HG03108 (cell line): ENCODE data around the gene CPT1C.

ENCODE experiments used
- ATAC-seq: cut with Tn5 transposase; IDR thresholded peaks from one replicate; pipeline ENCODE4 v1.9.1; 2021; ENCODE audit warnings: moderate library complexity; ENCODE audit not compliant: unreplicated experiment

Gene CPT1C

DNA sequence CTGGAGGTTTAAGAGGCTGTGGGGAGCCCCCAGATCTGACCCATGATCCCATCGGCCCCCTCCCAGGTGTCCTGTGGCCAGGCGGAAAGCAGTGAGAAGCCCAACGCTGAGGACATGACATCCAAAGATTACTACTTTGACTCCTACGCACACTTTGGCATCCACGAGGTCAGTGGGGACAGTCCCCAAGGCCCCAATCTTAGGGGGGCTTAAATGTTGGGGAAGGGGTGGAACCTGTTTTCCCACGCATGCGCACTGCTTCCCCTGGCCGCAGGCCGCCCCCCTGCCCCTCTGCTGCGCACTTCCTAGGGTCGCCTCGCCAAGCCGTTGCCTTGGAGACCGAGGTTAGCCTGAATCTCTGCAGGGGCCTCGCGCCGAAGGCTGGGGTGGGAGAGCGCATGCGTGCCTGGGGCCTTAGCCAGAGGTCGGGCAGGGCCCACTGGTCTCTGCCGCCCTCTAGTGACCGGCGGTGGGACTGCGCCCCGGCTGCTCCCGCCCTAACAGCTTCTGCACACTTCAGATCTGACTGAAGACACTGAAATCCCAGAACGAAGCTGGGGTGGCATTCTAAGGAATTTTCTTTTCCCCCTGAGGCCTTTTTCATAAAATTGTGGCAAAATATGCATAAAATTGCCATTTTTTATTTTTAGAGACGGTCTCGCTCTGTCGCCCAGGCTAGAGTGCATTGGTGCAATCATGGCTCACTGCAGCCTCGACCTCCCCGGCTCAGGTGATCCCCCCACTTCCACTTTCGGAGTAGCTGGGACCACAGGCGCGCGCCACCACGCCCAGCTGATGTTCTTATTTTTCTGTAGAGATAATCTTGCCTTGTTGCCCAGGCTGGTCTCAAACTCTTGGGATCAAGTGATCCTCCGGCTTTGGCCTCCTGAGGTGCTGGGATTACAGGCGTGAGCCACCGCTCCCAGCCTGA, 10.2 kb upstream of the CPT1C start:
- ATAC-seq = no peak

DNA sequence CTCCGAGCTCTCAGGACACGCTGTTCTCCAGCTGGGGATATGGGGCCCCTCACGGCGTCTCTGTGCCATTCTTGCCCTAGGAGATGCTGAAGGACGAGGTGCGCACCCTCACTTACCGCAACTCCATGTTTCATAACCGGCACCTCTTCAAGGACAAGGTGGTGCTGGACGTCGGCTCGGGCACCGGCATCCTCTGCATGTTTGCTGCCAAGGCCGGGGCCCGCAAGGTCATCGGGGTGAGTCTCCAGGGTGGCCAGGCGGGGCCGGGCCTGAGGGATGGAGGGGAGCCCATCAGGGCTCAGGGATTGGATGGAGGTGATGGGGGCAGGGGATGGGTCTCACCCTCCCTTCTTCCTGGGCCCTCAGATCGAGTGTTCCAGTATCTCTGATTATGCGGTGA, 9.1 kb upstream of the CPT1C start:
- ATAC-seq = no peak

DNA sequence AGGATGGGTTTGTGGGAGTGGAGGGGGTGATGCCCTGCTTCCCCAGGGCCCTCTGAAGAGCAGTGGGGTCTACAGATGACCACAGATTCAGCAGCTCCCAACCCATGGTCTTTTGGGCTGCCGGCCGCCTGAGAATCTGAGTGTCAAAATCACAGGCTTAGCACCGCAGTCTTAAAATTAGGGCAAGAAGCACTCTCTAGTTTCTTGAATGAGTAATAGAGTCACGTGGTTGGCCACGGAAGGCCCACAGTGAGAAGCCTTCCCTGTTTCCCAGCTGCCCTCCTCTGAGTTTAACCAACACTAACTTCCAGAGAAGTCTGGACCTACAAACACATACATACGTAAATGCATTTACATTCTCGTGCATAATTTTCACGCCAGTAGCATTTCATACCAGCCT, 8.6 kb upstream of the CPT1C start:
- ATAC-seq = no peak

DNA sequence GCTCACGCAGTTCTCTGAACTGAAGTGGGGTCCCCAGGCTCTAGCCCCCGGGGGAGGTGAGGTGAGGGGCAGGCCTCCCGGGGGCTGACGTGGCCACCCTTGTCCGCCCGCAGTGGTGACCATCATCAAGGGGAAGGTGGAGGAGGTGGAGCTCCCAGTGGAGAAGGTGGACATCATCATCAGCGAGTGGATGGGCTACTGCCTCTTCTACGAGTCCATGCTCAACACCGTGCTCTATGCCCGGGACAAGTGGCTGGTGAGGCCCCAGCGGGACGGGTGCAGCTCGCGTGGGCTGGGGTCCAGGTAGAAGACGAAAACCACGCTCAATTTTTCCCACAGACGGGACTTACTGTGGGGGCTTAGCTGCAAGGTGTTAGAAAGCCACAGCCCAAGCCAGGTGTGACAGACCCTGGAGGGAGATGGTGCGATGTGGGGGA, 7.1 kb upstream of the CPT1C start:
- ATAC-seq = no peak

DNA sequence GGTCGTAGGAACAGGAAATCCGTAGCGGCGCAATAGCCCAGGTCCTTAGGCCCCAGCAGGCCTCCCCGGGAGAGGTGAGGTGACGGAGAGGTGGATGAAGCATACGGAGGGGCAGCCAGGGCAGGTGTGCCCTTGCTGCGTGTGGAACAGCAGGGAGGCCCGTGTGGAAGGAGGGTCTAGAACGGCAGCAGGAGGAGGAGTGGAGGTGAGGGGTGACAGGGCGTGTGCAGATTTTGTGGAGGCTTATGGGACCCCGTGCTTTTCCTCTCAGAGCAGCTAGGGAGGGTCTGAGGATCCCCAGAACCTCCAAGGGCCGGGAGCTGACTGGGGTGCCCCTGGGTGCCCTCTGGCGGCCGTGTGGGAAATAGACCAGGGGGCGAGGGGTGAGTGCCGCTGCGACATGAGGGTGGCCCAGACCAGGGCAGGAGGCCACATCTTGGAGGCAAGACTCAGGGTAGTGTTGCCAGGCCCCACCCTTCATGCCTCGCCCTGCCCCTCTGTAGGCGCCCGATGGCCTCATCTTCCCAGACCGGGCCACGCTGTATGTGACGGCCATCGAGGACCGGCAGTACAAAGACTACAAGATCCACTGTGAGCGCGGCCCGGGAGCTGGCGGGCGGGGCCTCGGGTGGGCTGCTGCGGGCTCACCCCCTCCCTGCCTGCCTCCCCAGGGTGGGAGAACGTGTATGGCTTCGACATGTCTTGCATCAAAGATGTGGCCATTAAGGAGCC, 6.5 kb upstream of the CPT1C start:
- no peak for ATAC-seq

DNA sequence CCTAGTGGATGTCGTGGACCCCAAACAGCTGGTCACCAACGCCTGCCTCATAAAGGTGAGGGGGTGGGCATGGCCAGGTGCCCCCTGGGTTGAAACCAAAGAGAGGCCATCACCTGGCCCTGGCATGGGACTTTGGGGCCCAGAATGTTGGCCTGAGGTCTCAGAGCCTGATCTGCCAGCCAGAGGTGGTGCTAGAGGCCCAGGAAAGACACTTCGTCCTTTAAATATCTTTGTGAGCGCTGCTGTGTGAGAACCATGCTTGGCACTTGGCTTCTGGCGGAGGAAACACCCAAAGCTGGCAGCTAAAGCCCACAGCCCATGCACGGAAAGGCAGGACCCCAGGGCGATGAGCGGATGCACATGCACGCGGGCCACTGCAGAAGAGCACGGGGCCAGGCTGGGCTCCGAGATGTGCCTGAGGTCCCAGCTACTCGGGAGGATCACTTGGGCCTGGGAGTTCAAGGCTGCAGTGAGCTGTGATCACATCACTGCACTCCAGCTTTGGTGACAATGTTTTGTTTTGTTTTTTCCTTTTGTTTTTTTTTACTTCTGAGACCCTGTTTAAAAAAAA, 5.8 kb upstream of the CPT1C start:
- ATAC-seq = no peak

DNA sequence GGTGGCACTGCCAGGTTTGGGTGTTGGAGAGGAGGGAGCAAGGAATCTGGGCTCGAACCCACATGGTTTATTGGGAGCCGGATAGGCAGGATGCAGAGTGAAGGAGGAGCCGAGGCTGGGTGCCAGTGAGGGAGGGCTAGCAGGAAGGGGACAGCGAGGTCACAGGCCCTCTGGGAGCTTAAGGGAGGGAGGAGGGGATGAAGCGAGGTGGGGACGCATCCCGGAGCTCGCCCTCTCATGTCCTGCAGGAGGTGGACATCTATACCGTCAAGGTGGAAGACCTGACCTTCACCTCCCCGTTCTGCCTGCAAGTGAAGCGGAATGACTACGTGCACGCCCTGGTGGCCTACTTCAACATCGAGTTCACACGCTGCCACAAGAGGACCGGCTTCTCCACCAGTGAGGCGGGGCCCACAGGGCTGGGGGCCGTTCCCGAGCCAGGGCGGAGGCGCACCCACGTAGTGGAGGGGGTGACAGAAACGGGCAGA, 5.0 kb upstream of the CPT1C start:
- no peak for ATAC-seq

DNA sequence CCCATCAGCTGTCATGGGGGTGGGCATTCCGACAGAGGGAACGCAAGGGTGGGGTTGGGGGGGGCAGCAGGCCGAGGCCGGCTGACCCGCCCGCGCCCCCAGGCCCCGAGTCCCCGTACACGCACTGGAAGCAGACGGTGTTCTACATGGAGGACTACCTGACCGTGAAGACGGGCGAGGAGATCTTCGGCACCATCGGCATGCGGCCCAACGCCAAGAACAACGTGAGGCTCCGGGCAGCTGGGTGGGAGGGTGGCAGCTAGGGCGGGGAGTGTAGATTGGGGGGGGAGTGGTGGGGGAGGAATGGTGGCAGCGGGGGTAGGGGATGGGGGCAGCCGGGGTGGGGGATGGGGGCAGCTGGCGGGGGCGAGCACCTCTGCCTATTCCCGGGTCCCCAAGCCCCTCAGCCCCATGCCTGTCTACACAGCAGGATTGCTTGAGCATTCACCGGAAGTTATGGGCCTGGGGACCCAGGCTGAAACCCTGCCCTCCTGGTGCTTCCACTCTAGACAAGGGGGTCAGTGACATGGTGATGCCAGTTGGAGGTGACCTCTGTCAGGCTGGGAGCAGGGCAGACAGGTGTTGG, 4.3 kb upstream of the CPT1C start:
- ATAC-seq = no peak

DNA sequence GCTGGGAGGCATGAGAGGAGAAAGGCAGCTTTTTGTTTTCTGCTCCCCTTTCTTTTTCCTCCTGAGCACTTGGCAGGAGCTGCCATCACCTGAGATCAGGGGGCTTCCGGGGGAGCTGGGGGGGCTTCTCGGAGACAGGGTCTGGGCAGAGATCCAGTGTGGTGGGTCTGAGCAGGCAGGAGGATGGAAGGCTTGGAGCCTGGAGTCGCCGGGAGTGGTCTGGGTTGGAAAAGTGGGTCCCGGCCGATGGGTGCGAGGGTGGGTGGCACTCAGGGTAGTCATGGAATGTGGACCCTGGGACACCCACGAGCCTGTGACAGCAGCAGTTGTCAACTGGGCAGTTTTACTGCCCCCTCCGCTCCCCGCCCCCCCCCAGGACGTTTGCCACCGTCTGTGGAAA, 3.8 kb upstream of the CPT1C start:
- no peak for ATAC-seq

DNA sequence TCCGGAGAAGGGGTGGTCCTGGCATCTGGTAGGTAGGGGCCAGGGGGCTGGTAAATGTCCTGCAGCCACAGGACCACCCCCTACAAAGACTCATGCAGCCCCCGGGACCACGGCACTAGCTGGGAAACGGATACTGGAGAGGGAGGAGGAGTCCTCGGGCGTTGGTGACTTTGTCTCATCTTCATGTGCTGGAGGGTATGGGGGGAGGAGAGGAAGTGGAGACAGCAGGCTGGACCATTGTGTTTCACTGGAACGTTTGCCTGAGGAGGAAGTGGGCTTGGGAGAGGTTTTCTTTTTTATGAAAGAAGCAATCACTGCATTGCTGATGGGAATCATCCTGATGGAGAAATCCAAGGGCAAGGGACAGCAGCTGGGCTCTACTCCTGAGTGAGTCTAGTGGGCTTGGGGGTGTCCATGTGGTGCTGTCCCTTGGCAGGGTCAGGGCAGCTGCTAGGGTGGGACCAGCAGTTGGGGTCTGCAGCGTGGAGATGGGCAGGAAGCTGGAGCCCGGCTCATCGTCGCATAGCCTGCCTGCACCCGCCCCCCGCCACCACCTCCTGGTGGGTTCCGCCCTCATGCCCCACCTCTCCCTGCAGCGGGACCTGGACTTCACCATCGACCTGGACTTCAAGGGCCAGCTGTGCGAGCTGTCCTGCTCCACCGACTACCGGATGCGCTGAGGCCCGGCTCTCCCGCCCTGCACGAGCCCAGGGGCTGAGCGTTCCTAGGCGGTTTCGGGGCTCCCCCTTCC, 3.2 kb upstream of the CPT1C start:
- ATAC-seq = no peak

DNA sequence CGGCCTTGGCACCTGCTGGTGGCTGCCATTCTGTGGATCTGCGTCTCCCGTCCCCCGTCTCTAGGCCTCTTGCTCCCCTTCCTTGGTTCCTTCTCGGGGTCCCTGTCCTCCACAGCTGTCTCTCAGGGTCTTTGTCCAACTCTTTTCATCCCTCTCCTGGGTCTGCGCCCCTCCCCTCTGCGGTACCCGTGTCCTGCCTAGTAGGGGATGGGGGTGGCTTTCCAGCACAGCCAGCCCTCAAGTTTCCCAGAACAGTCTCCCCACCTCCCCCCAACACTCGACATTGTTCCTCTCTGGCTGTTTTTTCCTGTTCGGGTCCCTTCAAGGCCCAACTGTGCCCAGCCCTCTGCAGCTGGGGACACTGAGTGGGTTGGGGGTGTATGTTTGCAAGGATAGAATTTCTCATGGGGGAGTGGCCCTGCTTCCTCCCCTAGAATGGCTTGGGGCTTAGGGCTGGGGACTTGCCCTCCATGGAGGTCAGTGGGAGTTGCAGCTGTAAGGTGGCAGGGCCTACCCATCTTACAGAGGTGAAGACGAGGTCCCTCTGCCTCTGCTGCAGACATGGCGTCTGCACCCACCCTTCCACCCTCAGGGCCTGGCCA, 2.3 kb upstream of the CPT1C start:
- ATAC-seq = no peak

DNA sequence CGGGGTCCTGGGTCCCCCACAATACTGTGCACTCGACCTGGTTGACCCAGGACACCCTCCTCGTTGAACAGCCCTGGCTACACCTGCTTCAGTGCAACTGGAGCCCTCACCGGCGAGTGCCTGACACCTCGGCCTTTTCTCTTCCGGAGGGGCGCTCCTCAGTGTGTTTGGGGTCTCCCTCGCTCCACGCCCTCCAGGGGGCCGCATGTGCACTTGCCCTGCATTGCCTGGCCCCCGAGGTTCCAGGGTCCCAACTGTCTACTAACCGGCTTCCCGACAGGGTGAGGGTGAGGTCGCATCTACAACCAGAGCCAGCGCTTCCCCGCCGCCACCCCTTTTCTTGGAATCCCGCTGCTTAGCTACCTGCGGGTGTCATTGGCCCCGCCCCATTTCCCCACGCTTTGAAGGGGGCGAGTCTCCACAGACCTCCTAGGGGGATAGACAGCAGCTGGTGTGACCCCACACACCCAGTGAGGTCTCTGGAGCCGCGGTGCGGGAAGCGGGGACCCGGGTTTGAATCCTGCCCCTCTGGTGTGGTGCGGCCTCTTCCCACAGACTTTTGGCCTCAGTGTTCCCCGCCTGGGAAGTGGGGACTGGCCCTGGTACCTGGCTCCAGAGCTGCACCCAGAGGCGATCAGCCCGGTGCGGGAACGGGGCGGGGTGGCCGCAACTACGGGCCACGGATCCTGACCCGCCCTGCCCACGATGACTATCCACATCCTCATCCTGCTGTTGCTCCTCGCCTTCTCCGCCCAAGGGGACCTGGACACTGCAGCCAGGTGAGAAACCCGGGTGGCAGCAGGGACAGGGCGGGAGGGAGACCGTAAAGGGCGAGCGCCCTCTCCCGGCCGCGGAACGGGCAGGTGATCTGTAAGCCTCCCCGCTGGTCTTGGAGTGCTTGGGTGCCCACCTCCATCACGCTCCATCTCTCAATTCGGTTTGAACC, 1.5 kb upstream of the CPT1C start, which contains the start of gene ADM5:
Gene ADM5 (plus strand): TSS at position 462 of the 946 bp plus-strand sequence. CDS start 244 bp downstream, at position 706.
- ATAC-seq = no peak

DNA sequence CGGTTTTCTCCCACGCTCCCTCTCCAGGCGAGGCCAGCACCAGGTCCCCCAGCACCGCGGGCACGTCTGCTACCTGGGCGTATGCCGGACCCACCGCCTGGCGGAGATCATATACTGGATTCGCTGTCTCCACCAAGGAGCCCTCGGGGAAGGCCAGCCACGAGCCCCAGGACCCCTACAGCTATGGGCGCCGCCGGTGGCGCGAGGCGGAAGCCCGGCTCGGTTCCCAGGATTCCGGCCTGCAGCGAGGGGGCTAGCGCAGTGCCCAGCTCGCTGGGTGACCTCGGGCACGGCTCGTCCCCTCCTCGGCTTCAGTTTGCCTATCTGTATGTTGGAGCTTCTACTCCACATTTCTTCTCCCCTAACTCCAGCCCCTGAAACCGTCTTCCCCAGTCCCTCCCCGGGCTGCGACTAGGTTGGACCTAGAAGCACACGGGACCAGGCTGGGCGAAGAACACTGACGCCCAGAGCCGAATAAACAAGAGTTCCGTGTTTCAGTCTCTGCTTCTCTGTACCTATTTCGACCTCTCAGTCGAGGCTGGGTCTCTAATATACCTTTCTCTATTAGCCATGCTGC, 749 bp upstream of the CPT1C start:
- no peak for ATAC-seq

DNA sequence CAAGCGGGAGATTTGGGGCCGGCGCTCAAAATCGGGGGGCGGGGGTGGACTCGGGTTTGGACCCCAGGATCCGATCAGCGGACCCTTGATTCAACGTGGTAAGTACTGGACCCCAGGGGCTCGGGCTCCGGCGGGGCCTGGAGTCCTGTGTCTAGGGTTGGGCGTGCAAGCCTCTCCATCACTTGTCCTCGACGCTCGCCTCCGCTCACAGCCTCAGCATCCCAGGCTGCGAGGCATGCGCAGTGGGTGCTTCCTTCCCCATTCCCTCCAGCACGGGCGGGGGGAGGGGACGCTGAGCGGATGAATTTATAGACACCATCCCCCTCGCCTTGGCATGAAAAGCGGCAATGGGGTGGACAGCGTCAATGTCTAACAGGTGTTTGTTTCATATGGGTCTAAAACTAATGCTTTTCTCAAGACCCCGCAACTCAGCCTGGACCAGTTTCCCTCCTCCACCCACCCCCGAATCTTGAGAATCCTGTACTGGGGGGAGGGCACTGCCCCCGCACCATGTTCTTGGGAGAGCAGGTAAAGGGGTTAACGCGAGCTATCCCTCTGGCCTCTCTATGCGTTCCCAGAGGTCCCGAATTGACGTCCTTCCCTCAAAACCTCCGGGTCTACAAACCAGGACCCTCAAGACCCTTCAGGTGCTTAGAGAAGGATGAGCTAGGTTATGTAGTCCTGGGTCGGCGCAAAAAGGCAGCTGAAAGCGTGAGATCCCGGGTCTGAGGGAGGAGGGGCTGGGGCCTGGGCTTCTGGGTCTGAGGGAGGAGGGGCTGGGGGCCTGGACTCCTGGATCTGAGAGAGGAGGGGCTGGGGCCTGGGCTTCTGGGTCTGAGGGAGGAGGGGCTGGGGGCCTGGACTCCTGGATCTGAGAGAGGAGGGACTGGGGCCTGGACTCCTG, 579 bp downstream of the CPT1C start:
- ATAC-seq = no peak

DNA sequence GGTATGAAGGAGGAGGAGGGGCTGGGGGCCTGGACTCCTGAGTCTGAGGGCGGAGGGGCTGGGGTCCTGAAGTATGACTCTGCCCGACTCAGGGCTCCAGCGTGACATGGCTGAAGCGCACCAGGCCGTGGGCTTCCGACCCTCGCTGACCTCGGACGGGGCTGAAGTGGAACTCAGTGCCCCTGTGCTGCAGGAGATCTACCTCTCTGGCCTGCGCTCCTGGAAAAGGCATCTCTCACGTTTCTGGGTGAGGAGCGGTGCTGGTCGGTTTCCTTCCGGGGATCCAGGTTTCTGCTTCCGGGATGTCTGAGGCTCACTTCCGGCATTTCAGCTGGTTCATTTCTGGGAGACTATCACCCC, 1.2 kb downstream of the CPT1C start:
- ATAC-seq = no peak

DNA sequence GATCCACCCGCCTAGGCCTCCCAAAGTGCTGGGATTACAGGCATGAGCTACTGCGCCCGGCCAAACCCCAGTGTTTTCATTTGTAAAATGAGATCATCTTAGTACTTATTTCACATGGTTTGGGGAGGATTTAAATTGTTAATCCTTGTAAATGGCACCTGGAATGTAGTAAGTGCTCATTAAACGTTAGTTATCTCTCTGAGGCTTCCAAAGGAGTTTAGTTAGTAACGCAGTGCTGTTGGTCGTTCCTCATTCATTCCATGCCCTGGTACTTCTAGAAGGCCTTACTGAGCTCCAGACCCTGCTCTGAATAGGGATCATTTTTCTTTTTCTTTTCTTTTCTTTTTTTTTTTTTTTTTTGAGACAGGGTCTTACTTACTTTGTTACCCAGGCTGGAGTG, 5.2 kb downstream of the CPT1C start:
- ATAC-seq = no peak

DNA sequence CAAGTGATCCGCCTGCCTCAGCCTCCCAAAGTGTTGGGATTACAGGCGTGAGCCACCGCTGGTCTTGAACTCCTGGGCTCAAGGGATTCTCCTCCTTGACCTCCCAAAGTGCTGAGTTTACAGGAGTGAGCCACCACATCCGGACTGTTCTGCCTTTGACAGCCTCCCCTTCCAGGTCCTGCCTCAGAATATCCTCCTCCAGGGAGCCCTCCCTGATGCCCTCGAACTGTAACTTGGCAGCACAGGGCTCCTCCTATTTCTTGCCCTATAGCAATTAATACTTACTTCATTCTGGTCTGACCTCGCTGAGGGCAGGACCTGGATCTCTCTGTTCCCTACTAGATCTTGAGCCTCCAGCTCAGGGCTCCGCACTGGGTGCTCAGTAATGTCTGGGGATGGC, 5.9 kb downstream of the CPT1C start:
- no peak for ATAC-seq

DNA sequence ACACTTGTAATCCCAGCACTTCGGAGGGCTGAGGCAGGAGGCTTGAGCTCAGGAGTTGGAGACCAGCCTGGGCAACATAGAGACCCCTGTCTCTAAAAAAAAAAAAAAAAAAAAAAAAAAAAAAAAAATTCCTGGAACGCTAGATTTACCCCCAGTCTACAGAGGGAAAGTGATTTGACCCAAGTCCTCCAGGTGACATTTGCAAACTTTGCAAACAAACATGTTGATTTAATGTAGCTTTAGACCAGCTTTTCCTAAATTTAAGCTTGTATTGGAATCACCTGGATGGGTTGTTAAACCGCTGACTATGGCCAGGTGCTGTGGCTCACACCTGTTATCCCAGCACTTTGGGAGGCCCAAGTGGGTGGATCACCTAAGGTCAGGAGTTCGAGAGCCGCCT, 8.4 kb downstream of the CPT1C start:
- no peak for ATAC-seq
